IPS-NIHi11 (cell line): ENCODE measurements around the gene SAXO2.
"Not testable (repeated sequence)": the region's sequence is repeated elsewhere in the genome, so short reads cannot be mapped to it uniquely, and the experiment has no call there.

Experiments
- DNase-seq: peaks from one replicate; pipeline ENCODE4 v3.0.0; 2012; ENCODE audit warnings: mixed read lengths, low spot score

SAXO2 gene

DNA sequence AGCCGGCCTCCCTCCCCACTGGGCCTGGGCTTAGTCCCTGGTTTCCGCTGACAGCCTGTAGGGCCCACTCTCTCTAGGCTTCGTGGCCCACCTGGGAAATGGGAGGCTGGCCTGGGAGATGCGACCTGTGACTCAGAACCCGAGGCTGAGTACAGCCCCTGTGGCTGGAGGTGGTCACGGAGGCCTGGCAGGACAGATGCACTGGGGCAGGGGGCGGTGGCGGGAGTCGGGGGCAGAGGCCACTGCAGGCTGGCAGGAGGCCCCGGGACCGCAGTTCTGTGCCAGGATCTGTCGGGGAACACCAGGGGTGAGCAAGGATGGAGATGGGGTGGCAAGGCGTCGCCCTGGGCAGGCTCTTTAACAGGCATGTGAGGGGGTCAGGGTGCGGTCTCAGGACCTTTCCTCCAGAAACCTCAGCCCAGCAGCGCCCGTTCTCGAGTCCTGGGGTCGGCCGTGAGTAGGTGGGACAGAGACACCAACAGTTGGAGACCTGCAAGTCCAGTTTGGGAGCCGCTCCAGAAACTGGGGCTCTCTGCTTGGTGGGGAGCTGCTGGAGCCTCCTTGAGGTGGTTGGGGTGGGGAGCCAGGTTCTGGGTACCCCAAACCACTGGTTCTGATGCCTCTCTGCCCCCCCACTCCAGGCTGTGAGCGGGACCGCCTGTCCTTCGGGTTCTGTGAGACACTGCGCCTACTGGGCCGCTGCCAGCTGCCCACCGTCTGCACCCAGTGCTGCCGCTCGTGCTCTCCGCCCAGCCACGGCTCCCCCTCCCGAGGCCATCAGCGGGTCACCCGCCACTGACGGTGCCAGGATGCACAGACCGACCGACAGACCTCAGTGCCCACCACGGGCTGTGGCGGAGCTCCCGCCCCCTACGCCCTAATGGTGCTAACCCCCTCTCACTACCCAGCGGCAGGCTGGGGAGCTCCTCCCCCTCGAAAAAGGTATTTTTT lies 71.3 kb downstream of the SAXO2 start:
- not testable (repeated sequence) for DNase-seq
